ENCODE results near the gene SCARF2.

DNA sequence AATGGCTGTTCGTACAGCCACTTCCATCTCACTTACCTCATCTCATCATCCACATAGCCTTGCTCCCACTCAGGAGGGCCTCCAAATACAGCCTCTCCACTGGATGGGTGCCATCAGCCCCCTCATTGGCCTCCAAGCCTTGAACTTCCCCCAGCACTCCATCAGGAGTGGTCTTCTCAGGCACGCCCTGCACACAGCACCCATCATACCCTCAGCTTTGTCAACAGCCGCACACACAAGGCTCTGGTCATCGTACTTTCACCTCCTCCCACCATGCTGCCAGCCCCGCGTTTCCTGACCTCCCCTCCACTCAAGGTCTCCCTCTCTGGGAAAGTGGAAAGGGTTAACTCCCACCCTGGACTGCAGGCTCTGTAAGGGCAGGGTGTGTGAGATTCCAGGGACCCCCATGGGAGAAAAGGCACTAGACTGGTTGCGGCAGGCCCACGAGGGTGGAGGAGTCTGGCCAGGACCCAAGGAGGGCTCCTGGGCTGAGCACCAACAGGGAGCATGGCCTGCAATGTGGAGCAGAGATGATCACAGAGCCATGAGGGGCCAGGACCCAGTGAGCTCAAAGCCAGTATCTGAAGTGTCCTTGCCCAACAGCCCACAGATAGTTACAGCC is 21.0 kb upstream of the SCARF2 start:
- TF ChIP-seq, protein P1, sequence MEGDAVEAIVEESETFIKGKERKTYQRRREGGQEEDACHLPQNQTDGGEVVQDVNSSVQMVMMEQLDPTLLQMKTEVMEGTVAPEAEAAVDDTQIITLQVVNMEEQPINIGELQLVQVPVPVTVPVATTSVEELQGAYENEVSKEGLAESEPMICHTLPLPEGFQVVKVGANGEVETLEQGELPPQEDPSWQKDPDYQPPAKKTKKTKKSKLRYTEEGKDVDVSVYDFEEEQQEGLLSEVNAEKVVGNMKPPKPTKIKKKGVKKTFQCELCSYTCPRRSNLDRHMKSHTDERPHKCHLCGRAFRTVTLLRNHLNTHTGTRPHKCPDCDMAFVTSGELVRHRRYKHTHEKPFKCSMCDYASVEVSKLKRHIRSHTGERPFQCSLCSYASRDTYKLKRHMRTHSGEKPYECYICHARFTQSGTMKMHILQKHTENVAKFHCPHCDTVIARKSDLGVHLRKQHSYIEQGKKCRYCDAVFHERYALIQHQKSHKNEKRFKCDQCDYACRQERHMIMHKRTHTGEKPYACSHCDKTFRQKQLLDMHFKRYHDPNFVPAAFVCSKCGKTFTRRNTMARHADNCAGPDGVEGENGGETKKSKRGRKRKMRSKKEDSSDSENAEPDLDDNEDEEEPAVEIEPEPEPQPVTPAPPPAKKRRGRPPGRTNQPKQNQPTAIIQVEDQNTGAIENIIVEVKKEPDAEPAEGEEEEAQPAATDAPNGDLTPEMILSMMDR (IDR thresholded peaks at IDR 0.05; ENCODE audit: low read length) = no peak
- TF ChIP-seq EZH2 (IDR thresholded peaks at IDR 0.05; ENCODE audit: borderline replicate concordance, low read length) = no peak
